HUDEP-2 (cell line): ENCODE data around the gene LTV1.

Experiments
- DNase-seq, 76 experiments: peaks; one replicate each; lab custom pipeline; 2025; ENCODE audit not compliant: unreplicated experiment in 76 of 76; lab: John Stamatoyannopoulos, UW

LTV1 gene

GRCh38 chr6:143882401-143882930 lies 39.3 kb downstream of the LTV1 start:
- no peak for DNase-seq

- DNase-seq: no peak
Measured at GRCh38 chr6:143884216-143884900, 41.2 kb downstream of the LTV1 start.

GRCh38 chr6:143885116-143885515 lies 42.0 kb downstream of the LTV1 start:
- DNase-seq: no peak

GRCh38 chr6:143894655-143895054 lies 51.5 kb downstream of the LTV1 start:
- no peak for DNase-seq

GRCh38 chr6:143896126-143896860 lies 53.2 kb downstream of the LTV1 start:
- no peak for DNase-seq

- no peak for DNase-seq
Measured at GRCh38 chr6:143900358-143900757, 57.2 kb downstream of the LTV1 start.

- DNase-seq: no peak
Measured at GRCh38 chr6:143901885-143902750, 59.0 kb downstream of the LTV1 start.

- no peak for DNase-seq
Measured at GRCh38 chr6:143902827-143903226, 59.7 kb downstream of the LTV1 start.

GRCh38 chr6:143911028-143911427 lies 67.9 kb downstream of the LTV1 start:
- DNase-seq: no peak

- DNase-seq: no peak
Measured at GRCh38 chr6:143912671-143913070, 69.5 kb downstream of the LTV1 start.
